T47D (cell line): ENCODE data around the gene CEACAM6.
"Not testable (repeated sequence)": the region's sequence is repeated elsewhere in the genome, so short reads cannot be mapped to it uniquely, and the experiment has no call there.

ENCODE experiments used
- DNase-seq, 2 experiments: peaks; one replicate each; pipeline versions ENCODE4 v3.0.0 to v3.0.0-alpha.2; 2011 to 2012; ENCODE audit warnings: low read depth in 1 of 2, low spot score in 1 of 2
- JUND ChIP-seq: IDR thresholded peaks from 2 replicates; pipeline ENCODE4 v1.6.1; 2012; ENCODE audit warnings: low read depth
- in situ Hi-C: cut with HindIII; loops from 2 replicates; pipeline ENCODE4 v1.10.0; 2016; ENCODE audit warnings: low sequenced_read_pairs, low pct_unique_long_range_greater_than_20kb

Gene CEACAM6

DNA sequence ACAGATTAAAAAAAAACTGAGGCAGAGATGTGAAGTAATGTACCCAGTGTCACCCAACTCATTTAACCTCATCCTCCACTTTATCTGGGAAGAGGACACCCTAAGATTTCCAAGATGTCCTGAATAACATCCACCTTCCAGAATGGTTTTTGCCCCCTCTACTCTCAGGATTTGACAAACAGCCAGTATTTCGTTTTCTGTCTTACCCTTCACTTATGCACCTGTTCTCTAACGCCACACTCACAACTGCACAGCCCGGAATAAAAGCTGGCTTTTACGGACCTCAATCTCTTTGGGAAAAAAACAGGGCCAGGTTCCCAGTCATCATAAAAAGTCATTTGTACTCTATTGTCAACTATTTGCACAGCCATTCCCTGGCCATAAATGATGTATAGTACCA, 21.2 kb upstream of the CEACAM6 start:
- no peak for TF ChIP-seq JUND
- in situ Hi-C loops, result no loop called here
- no peak for DNase-seq

DNA sequence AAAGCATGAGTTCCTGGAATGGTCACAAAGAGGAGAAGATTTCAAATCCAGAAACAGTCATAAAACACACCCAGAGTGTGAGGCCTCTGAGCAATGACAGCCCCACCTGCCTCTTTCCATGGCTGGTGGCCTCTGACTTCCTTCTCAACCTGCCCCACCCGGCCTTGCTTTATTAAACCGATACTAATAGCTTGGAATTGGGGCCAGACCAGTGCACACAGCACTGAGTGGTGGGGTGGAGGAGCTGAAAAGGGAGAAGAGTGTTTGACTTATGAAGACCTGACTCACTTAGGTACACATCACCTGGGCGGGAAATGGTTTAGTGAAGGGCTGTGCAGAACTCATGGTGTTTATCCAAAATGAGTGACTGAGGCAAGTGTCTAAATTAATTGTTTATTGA, 20.7 kb upstream of the CEACAM6 start:
- TF ChIP-seq JUND, result no peak
- DNase-seq, result no peak
- in situ Hi-C loops, result no loop called here

DNA sequence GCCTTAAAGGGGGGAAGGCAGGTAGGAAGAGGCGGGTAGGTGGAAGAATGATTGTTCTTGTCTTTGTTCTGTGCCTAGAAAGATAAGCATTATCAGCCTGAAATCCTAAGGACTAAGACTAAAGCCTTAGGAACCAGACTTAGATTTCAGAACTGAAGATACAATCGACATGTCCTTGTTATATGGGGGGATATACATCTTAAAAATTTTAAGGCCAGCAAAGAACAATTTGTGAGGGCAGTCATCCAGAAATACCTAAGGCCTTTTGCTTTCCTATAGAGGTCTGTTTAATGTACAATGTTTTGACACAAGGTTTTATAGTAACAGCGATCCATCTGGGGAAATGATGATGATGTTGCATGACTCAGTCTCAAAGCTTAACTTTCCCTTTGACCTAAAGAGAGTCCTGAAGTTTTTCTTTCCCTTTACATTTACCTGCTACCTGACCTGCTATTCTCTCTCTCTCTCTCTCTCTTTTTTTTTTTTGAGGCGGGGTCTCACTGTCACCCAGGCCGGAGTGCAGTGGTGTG, 20.2 kb upstream of the CEACAM6 start:
- no peak for DNase-seq
- no peak for TF ChIP-seq JUND
- in situ Hi-C loops, result no loop called here

DNA sequence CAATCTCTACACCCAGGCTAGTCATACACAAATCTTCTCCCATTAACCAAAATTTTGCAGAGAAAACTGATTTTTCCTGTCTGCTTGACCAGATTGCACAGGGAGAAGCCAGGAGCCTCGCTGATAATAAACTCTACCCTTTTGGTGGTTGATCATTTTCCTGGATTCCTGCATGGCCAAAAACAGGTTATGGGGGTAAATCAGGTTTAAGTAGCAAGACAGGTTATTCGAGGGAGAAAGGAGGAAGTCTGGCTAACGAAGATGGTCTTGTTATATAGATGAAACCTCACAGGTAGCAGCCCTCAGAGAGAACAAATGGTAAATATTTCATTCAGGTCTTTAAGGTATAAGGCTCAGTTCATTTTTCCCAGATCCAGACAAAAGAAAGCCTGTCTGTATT, 16.0 kb upstream of the CEACAM6 start:
- in situ Hi-C loops, result no loop called here
- TF ChIP-seq JUND, result no peak
- DNase-seq, result peak in 1 of 2 experiments; percentile 64

DNA sequence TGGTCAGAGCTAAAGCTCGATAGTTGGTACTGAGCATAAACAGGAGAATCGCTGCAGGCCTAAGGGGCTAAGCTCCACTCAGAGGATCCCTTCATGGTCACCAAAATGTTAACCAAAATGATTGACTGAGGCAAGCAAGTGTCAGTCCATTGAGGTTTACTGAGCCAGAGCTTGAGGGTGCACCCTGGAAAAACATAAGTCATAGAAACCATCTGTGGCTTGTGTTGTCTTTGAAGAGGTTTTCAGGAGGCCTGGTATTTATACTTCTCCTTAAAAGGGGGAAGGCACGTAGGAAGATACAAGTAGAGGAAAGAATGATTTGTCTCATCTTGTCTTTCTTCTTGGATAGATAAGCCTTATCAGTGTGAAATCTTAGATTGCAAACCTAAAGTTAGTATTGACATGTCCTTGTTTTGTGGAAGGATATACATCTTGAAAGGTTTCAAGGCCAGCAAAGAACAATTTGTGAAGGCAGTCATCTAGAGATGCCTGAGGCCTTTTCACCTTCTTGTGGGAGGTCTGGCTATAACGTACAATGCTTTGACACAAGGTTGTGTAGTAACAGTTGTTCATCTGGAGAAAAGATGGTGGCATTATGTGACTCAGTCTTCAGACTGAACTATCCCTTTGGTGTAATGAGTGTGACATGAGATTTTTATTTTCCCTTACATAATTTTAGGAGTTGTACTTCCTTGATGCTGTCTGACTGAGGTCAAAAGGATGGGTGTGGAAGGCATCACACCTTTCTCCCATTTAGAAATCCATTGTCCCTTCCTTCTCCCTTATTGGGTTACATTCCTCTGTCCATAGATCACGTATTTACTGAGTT, 14.7 kb upstream of the CEACAM6 start:
- TF ChIP-seq JUND, result no peak
- no peak for DNase-seq
- in situ Hi-C loops, result no loop called here

DNA sequence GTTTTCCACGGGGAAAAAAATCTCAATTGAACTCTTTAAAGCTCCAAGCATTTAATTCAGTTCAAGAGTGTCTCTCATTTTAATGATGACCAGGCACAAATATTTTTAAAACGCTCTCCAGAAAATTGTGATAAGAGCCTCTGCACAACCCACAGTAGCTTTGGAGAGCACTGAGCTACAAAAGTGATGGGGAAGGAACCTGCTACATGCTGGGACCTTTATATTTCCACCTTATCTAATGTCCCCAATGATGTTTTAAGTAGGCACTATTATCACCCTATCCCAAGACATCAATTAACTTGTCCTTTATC, 14.1 kb upstream of the CEACAM6 start:
- DNase-seq, result no peak
- in situ Hi-C loops, result no loop called here
- TF ChIP-seq JUND, result no peak

DNA sequence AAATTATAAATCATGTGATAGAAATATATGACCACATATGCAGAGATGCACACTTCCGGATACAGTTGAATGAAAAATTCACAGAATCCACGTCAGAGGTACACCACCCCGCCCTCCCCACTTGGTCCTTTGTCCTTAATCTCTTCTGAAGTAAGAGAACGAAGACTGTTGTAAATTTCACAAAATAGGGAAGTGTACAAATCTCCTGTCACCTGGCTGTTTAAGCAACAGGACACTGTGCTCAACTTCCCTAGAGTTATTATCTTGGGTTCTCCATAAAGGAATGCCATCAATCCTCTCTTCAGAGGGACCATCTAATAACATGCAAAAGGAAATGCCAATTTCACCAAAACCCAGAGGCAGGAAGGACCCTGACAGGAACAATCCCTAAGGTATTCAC, 10.5 kb upstream of the CEACAM6 start:
- in situ Hi-C loops, result no loop called here
- TF ChIP-seq JUND, result no peak
- no peak for DNase-seq

DNA sequence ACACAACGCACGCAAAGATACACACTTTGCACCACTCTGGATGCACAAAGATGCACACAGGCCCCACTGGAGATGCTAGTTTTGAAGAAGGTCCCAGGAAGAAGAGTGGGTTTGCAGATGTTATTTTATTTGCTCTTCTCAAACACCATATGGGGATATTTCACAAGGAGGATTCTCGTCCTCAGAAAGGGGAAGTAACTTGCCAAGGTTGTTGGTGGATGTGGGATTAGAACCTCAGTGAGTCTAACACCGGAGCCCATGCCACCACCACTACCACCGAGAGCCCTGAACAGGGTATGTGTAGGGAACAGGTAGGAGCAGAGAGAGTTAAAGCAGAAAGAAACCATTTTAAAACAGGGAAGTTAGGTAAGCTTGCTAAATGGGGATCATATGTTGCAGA, 9.6 kb upstream of the CEACAM6 start:
- in situ Hi-C loops, result no loop called here
- DNase-seq, result no peak
- TF ChIP-seq JUND, result no peak

DNA sequence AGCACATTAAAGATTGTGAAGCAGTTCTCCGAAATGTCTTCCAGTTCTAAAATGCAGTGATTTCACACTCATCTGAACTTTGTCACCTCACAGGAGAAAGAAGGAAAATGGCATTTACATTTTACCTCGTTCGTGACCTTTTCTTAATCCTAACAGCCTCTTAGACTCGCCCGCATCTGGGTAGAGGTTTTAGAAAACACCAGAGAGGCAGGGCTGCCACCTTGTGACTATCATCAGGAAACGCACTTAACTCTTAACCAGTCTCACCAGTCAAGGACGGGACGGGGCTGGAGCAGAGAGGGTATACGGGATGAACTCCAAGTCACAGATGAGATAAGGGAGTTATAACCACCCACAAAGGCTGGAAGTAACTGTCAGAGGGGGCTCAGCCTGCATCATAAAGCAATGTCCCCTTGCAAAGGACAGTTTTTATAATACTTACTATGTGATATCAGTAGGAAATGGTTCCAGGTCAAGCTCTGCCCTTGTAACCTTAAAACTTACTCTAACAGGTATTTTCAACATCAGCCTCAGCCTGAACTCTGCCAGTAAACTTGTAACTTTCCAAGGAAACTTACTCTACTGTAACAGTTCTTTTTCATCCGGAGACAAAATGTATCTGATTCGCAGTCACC, 8.6 kb upstream of the CEACAM6 start:
- in situ Hi-C loops, result no loop called here
- TF ChIP-seq JUND, result no peak
- peak; percentile 11 to 75 for DNase-seq

DNA sequence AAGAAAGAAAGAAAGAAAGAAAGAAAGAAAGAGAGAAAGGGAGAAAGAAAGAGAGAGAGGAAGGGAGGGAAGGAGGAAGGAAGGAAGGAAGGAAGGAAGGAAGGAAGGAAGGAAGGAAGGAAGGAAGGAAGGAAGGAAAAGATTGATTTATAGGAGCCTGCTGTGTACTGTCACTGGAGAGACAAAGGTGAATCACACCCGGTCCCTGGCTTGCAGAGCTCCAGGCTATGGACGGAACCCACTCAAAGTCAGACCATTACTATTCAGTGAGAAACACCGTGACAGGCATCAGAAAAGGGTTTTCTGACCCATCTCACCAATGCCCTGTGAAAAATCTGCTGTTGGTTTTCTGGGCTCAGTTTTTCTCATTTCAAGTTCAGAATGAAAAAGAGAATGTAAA, 7.3 kb upstream of the CEACAM6 start:
- DNase-seq, result no peak
- in situ Hi-C loops, result no loop called here
- TF ChIP-seq JUND, result no peak

DNA sequence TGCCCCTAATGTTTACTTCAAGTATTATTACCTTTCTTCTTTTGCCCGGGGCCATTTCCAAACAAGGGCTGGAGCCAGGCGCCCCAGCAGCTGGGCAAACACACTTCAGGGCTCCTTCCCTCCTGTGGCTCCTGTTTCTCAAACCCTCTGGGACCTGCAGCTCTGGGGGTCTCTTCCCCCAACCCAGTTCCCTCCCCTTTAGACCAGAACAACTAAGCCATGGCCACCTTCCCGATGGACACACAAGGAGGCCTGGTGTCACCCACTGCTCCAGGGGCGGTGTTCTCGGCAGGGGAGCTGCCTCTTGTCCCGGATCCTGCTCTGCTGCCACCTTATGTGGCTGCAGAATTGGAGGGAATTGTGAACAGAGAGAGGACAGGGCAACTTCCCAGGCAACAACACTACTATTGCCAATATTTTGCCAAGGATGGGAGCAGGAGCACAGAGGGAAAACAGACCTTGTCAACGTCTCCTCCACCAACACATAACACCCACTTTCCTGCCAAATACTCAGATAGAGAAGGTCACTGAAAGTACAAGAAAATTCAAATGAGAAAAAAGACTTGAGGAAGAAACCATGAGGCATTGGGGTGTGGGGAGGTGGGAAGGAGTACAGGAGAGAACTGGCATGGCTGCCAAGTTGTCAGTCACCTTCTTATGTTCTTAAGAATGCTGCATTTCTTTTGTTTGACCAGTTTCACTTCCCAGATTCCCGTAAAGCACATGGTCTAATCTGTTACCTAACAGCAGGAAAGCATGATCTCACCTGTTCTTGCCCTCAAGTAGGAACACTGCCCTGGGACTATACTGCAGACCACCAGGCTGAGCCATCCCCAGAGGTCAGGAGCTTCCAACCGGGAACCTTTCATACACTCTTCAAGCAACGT, 4.8 kb upstream of the CEACAM6 start:
- in situ Hi-C loops, result not testable (repeated sequence)
- DNase-seq, result peak in 1 of 2 experiments; percentile 73

DNA sequence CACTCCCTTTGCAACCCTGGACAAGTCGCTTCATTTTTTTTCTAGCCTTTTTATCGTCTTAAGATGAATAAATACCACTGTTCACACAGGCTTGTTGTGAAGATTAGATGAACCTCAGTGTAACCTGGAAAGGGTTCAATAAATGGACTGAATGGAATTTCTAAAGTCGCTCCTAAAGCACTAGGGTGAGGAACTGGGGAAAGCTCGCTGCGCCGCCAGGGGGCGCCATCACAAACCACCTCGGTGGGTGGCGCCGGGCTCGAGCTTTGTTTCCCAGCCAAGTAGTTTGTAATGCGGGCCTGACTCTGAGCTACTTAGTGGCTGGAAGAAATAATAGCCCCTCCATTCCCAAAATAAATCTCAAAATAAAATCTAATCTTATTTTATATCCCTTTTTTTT, 2.2 kb upstream of the CEACAM6 start:
- peak; percentile 14 to 75 for DNase-seq
- TF ChIP-seq JUND, result no peak
- in situ Hi-C loops, result no loop called here
